HL-60 (cell line): Measurements from ENCODE around the gene FAM149B1.

ENCODE experiments used
- DNase-seq, 2 experiments: peaks; one replicate each; pipeline ENCODE4 v3.0.0-alpha.2; 2010 to 2020; ENCODE audit warnings: low read depth in 1 of 2, low spot score in 1 of 2
- H3K27ac ChIP-seq: fragments of 250-450 bp; sonication (Bioruptor Pico); replicated peaks from 2 replicates; pipeline ENCODE4 v1.5.1; 2020; ENCODE audit warnings: mild to moderate bottlenecking, moderate library complexity
- H3K27me3 ChIP-seq: fragments of 250-450 bp; sonication (Bioruptor Pico); 2 replicates; pipeline ENCODE4 v1.5.1; 2021; ENCODE audit warnings: mild to moderate bottlenecking, moderate library complexity; ENCODE audit not compliant: insufficient read depth, poor library complexity, severe bottlenecking
- H3K4me3 ChIP-seq: replicated peaks from 2 replicates; pipeline ENCODE4 v1.5.1; 2011; ENCODE audit warnings: mild to moderate bottlenecking, control low read depth, low read length; ENCODE audit not compliant: insufficient read depth
- CTCF ChIP-seq: IDR thresholded peaks from one replicate; pipeline ENCODE4 v1.5.1; 2011; ENCODE audit warnings: low read length, control low read depth, inconsistent platforms; ENCODE audit not compliant: insufficient read depth
- GABPA ChIP-seq: IDR thresholded peaks from 2 replicates; pipeline ENCODE4 v1.6.1; 2012; ENCODE audit warnings: low read depth
- POLR2AphosphoS5 ChIP-seq: IDR thresholded peaks from 2 replicates; pipeline ENCODE4 v1.6.1; 2012; ENCODE audit warnings: low read depth
- REST ChIP-seq: IDR thresholded peaks from 2 replicates; pipeline ENCODE4 v1.6.1; 2012; ENCODE audit warnings: low read depth; ENCODE audit not compliant: insufficient replicate concordance
- SPI1 ChIP-seq: IDR thresholded peaks from 2 replicates; pipeline ENCODE4 v1.6.1; 2012; ENCODE audit warnings: low read depth, mild to moderate bottlenecking, borderline replicate concordance
- long read RNA-seq: library from polyadenylated mRNA; unstranded; transcript quantifications from one replicate; pipeline ENCODE4 v2.0.0, GENCODE V29; 2020

Gene FAM149B1
- long read RNA-seq, partial matches to known transcripts: 2 of 15 reads
- long read RNA-seq, other reads (novel, unspliced or antisense): 9 of 15 reads

GRCh38 chr10:73167783-73168464 lies at the start of gene FAM149B1, which contains the start of gene ECD:
Gene FAM149B1 (plus strand): TSS chr10:73168119. CDS start chr10:73168340, 221 bp downstream.
Gene ECD (minus strand): TSS chr10:73168008. CDS start chr10:73163937, 4,071 bp downstream.
- DNase-seq: peak; percentile 78 to 92
- TF ChIP-seq POLR2AphosphoS5 (peak; percentile 89), GABPA (peak; percentile 96), REST (no peak), CTCF (no peak), SPI1 (peak; percentile 25; the same call in 1 of the 2 replicates)
- peak within 1 kb of the TSS; percentile 95 for H3K4me3 ChIP-seq
- H3K27ac ChIP-seq: peak within 1 kb of the TSS; percentile 76
- no peaks in the 10 kb centered on the region for H3K27me3 ChIP-seq

- no peak overlapping the region for H3K27ac ChIP-seq
- H3K27me3 ChIP-seq: no peaks in the 10 kb centered on the region
- no peak overlapping the region for H3K4me3 ChIP-seq
- TF ChIP-seq CTCF (no peak), SPI1 (no peak), POLR2AphosphoS5 (no peak), GABPA (no peak)
- DNase-seq: no peak
Measured at GRCh38 chr10:73119457-73119856, 48.5 kb upstream of the FAM149B1 start.

- Histone ChIP-seq H3K27me3 (no peaks in the 10 kb centered on the region), H3K4me3 (no peak overlapping the region), H3K27ac (no peak overlapping the region)
- TF ChIP-seq SPI1 (no peak), GABPA (no peak), CTCF (no peak), REST (no peak), POLR2AphosphoS5 (no peak)
- DNase-seq: no peak
Measured at GRCh38 chr10:73119952-73120351, 48.0 kb upstream of the FAM149B1 start.
